NCI-H82 treated with DMSO at 0.1 percent for 48 hours (cell line): ENCODE measurements around the gene CLDN9.

Experiments used
- DNase-seq: peaks from one replicate; lab custom pipeline; 2025; ENCODE audit not compliant: unreplicated experiment; lab: John Stamatoyannopoulos, UW

Gene CLDN9

DNA sequence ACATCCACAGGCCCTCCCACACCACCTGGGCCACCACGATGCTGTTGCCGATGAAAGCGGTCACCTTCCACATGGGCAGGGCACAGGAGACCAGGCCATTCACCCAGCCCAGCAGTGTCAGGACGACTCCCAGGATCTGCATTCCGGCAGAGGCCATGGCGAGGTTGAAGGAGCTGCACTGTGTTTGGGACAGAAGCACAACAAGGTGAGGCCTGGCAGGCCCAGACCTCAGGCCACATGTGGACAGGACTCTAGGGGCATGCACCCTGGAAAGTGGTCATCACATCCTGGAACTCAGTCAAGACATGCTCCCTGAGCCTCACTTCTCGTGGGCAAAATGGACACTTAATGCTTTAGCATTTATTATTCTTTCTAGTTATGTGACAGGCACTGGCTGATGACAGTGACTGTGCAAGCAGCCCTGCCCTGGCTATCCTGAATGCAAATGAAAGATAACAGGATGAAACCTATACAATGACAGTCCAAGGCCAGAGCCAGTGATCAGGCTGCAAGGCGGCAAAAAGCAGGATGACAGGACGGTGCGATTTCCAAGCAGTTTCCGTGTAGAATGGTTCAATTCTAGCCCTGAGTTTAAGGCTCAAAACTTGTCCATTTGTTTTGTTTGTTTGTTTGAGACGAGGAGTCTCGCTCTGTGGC is 3.3 kb downstream of the CLDN9 start:
- no peak for DNase-seq

DNA sequence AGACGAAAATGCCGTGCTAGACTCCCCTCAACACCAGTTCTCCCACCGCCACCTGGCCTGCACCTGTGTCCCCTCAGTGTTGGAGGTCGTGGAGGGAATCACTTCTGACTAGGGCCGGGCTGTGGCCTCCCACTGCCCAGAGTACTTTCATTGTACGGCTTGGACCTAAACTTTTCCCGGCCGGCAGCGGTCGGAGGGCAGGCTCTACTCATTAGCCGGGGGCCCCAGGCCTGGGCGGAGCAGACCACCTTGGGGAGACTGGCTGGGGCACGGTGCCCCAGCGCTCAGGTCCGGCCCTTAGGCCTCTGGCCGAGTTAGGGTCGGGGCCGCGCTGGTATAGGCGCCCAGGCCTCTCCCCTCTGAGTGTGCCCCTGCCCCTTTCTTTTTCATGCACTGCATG is 4.6 kb downstream of the CLDN9 start:
- DNase-seq, result no peak

DNA sequence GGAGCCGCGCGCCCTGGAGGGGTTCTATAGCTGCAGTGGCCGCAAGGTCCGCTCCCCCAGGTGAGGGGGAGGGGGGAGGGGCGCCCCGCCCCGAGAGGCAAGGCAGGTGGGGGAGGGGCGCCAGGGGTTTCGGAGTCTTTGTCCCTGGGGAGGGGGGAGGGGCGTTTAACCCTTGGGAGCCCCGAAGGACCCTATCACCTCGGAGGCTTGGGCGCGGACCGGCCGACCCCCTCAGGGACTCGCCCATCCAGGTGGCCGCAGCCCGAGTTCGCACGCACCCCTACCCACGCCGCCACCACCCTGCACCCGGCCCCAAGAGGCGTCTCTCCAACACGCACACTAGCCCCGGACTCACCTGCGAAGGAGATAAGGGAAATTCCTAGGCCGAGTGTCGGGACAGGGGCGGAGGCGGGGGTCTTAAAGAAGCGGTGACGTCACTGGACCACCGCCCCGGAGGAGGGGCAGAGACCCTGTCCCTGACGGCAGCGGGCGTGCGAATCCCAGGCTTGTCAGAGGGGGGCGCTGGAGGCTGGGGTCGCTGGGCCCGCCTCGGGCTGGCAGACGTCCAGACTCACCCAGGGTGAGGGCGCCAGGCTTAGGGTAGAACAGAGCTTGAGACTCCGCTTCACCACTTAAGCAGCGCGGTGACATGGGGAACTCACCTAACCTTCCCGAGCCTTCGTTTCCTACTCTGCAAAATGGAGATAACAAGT is 5.2 kb downstream of the CLDN9 start, which contains the start of gene CLDN6:
TSS of gene CLDN6 (minus strand) at position 390 of the 713 bp plus-strand sequence. CDS start 2,162 bp downstream, outside the sequence.
- DNase-seq, result peak; percentile 23

DNA sequence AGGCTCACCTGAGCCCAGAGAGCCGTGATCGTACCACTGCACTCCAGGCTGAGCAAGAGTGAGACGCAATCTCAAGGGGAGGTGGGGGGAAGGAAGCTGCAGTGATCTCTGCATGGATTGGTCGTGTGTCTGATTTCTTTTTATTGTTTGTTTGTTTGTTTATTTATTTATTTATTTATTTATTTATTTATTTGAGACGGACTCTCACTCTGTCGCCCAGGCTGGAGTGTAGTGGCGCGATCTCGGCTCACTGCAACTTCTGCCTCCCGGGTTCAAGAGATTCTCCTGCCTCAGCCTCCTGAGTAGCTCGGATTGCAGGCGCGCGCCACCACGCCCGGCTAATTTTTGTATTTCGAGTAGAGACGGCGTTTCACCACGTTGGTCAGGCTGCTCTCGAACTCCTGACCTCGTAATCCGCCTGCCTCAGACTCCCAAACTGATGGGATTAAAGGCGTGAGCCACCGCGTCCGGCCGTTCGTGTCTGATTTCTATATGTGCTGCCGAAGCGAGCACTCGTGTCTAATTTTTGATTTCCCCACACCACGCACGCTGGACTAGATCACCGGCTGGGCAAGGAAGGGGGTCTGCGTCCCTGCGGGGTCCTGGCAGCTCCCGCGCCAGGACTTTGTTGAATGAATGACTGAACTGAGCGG is 7.0 kb downstream of the CLDN9 start:
- DNase-seq, result peak; percentile 49

DNA sequence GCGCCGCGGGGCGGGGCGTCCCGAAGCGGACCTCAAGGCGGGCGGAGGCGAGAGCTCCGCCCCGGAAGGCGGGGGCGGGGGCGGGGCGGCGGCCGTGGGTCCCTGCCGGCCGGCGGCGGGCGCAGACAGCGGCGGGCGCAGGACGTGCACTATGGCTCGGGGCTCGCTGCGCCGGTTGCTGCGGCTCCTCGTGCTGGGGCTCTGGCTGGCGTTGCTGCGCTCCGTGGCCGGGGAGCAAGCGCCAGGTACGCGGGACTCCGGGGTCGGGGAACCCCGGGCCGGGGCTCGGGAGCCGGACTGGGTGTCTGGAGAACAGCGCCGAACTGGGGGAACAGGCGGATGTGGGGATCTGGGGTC is 7.5 kb downstream of the CLDN9 start, which contains the start of gene TNFRSF12A:
TSS of gene TNFRSF12A (plus strand) at position 122 of the 357 bp plus-strand sequence. CDS start at position 152, 30 bp downstream.
- DNase-seq, result no peak

DNA sequence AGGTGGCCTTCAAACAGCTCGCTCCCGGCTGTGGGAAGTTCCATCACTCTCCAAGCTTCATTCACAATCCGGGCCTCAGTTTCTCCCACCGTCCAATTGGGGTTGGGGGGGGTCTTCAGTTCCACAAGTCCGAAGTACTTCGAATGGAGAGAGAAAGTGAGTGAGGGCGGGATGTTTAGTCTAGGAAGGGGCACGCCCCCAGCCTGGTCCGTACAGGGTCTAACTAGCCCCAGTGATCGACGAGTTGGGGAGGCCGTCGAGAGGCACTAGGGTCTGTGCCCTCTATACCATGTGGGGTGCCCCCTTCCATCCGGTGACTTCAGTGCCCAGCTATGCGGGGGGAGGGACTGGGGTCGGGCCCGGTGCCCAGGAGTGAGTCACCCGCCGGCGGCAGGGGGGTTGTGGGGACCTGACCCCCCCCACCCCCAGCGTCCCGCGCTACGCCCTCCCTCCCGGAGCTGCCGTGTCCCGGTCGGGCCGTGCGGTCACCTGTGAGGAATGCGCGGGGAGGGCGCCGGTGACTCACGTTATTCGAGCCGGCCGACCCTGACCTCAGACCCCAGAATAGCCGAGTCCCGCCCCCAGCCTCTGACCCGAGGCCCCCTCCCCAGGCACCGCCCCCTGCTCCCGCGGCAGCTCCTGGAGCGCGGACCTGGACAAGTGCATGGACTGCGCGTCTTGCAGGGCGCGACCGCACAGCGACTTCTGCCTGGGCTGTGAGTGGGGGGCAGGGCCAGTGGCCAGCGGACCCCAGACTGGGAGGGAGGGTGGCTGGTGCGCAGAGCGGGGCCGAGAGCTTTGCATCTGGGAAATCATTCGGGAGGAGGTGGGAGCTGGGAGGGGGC is 8.1 kb downstream of the CLDN9 start:
- no peak for DNase-seq

DNA sequence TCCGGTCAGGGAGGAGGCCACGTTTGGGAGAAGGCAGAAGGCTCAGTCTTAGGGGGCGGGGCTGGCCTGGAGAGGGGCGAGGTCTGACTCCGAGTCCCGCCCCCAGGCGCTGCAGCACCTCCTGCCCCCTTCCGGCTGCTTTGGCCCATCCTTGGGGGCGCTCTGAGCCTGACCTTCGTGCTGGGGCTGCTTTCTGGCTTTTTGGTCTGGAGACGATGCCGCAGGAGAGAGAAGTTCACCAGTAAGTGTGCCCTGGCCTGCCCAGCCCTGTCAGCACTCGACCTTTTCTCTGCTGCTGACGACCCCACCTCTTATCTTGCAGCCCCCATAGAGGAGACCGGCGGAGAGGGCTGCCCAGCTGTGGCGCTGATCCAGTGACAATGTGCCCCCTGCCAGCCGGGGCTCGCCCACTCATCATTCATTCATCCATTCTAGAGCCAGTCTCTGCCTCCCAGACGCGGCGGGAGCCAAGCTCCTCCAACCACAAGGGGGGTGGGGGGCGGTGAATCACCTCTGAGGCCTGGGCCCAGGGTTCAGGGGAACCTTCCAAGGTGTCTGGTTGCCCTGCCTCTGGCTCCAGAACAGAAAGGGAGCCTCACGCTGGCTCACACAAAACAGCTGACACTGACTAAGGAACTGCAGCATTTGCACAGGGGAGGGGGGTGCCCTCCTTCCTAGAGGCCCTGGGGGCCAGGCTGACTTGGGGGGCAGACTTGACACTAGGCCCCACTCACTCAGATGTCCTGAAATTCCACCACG is 8.9 kb downstream of the CLDN9 start:
- DNase-seq, result peak; percentile 47

DNA sequence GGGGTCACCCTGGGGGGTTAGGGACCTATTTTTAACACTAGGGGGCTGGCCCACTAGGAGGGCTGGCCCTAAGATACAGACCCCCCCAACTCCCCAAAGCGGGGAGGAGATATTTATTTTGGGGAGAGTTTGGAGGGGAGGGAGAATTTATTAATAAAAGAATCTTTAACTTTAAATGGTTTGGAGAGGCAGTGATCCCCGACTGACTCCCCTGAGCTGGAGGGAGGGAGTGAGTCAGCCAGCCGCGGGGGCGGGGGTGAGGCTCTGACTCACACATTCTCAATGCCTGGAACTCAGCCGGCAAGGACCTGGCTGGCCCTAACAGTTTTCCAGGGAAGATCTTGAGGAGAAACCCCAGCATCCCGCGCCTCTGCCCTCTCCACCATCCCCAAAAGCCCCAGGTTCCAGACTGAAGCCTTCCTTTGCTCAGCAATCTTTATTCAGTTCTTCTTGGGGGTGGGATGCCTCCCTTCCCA is 9.5 kb downstream of the CLDN9 start:
- DNase-seq, result no peak

DNA sequence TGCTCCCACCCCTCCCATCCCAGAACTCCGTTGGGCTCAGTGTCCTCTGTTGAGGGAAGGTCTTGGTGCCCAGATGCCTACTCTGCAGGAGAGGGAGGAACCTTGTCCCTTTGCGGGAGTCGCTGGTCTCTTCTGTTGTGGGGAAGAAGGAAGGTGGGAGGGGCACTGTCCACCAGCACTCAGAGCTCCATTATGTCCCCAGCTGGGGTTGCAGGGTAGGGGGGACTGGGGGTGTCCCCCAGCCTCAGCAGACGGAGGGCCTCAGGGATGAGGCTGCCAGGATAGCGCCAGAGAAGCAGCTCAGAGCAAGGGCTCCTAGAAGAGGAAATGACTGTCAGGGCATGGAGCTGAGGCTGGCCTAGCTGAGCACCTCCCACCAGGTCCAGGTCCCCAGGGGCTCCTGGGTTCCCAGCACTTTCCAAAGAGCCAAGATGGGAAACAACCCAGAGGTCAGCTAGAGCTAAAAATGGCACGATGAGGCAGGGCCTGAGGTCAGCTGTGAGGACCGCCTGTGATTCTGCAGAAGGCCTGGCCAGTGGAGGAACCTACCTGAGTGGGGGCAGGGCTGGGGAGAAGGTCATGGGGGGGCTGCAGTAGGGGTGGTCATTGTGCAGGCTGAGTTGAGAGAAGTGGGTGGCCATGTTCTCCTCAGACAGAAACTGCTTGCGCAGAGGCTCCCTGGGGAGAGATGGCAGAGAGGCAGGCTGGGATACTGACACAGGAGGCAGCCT is 10.1 kb downstream of the CLDN9 start:
- no peak for DNase-seq

DNA sequence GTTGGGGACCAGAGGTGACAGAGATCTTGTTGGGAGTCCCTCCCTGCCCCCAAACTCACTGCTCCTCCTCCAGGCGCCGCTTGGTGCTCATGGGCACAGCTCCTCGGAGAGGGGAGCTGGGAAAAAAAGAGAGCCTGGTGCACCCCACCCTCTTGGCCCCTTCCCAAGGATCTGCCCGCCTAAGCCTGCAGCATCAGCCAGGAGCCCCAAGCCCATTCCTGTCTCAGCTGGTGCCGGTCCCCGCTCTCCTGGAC is 10.6 kb downstream of the CLDN9 start:
- no peak for DNase-seq

DNA sequence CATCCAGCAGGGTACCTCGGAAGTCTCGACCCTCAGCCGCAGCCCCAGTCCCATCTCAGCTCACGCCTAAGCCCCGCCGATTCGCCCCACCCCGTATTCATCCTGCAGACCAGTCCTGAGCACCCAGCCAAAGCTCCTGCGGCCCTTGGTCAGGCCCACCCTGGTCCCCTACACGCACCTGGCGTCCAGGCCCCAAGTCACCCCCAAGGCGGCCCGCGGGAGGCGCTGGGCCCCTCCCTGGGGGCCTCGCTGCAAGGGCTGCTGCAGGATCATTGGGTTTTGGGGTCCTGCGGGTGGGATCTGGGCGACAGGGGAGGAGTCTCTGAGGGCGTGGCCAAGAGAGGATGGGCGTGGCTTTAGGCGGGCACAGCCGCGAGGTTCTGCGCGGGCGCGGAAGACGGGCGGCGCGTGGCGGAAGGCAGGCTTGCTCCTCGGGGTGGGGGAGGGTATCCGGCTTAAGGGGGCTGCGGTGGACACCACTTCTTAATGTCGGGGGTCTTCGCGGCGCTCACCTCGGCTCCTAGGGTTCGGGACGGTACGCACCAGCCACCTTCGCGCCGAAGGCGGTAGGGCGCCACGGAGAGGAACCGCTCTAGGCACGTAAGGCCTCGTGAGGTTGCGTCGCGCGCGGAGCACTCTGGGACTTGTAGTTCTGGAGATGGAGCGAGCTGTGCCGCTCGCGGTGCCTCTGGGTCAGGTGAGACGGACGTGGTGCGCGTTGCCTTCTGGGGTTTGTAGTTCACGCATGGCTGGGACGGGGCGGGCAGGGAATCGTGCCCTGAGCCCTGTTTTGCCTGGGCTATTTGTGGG is 11.2 kb downstream of the CLDN9 start, which contains the start of the genes HCFC1R1 and THOC6:
TSS of gene HCFC1R1 (minus strand) at position 274 of the 810 bp plus-strand sequence. CDS start at position 273, 1 bp downstream.
TSS of gene THOC6 (plus strand) at position 367 of the 810 bp plus-strand sequence. CDS start at position 659, 292 bp downstream.
- DNase-seq, result peak; percentile 94

DNA sequence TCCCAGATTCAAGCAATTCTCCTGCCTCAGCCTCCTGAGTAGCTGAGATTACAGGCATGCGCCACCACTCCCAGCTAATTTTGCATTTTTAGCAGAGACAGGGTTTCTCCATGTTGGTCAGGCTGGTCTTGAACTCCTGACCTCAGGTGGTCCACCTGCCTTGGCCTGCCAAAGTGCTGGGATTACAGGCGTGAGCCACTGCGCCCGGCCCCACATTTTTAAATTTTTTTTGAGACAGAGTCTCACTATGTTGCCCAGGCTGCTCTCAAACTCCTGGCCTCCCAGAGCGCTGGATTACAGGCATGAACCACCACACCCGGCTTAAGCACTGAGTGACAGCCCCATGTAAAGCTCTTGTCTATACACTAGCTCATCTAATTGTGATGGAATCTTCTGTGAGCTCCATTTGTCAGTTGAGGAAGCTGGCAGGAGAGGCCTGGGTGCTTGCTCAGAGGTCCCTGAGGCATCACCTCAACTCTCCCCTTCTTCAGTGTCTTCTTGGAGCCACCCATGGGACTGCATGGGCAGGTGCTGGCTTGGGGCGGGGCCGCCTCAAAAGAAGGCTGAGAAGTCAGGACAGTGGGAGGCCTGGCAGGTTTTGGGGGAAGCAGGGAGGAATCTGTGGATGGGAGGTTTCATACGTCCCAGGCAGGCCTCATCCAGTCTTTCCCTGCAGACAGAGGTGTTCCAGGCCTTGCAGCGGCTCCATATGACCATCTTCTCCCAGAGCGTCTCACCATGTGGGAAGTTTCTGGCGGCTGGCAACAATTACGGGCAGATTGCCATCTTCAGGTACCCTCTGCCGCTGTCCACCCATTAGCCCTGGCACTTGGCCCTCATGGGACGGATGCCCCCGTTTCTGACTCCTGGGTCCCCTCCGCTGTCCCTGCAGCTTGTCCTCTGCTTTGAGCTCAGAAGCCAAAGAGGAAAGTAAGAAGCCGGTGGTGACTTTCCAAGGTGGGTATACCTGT is 12.6 kb downstream of the CLDN9 start:
- no peak for DNase-seq

DNA sequence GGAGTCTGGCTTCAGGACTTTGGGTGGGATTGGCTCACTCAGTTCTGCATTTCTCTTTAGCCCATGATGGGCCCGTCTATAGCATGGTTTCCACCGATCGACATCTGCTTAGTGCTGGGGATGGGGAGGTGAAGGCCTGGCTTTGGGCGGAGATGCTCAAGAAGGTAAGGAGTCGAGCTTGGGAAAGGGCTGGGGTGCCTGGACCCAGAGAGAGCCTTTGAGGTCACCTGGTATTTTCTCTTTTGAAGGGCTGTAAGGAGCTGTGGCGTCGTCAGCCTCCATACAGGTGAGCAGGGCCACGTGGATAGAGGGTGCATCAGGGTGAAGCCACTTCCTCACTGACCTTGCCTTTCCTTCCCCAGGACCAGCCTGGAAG is 13.3 kb downstream of the CLDN9 start:
- DNase-seq, result no peak

DNA sequence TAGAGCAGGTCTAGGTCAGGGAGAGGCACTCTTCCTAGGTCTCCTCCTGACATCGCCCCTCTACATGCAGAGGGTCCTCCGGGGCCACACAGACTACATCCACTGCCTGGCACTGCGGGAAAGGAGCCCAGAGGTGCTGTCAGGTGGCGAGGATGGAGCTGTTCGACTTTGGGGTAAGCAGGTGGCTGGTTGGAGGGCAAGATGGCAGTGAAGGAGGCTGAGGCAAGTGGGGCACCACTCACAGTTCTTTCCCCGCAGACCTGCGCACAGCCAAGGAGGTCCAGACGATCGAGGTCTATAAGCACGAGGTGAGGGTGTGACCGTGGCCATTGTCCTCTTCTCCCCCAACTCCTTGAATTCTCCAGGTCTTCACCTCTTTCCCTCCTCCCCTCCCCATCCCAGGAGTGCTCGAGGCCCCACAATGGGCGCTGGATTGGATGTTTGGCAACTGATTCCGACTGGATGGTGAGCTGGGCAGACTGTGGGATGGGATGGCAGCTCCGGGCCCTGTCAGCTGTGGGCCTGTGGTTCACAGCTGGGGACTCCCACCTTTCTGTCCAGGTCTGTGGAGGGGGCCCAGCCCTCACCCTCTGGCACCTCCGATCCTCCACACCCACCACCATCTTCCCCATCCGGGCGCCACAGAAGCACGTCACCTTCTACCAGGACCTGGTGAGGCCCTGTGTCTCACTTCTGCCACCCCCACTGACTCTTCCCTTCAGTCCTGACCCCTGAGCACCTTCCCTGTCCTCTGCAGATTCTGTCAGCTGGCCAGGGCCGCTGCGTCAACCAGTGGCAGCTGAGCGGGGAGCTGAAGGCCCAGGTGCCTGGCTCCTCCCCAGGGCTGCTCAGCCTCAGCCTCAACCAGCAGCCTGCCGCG is 14.1 kb downstream of the CLDN9 start:
- DNase-seq, result no peak

DNA sequence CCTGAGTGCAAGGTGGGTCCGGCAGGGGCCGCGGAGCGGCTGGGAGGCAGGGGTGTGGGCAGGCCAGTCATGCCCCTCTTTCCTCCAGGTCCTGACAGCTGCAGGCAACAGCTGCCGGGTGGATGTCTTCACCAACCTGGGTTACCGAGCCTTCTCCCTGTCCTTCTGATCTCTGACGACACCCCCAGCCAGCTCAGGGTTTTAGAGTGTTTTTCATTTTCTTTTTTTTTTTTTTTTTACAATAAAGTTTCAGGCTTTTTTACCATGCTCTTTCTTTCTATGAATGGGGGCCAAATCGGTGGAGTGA is 14.7 kb downstream of the CLDN9 start:
- no peak for DNase-seq

DNA sequence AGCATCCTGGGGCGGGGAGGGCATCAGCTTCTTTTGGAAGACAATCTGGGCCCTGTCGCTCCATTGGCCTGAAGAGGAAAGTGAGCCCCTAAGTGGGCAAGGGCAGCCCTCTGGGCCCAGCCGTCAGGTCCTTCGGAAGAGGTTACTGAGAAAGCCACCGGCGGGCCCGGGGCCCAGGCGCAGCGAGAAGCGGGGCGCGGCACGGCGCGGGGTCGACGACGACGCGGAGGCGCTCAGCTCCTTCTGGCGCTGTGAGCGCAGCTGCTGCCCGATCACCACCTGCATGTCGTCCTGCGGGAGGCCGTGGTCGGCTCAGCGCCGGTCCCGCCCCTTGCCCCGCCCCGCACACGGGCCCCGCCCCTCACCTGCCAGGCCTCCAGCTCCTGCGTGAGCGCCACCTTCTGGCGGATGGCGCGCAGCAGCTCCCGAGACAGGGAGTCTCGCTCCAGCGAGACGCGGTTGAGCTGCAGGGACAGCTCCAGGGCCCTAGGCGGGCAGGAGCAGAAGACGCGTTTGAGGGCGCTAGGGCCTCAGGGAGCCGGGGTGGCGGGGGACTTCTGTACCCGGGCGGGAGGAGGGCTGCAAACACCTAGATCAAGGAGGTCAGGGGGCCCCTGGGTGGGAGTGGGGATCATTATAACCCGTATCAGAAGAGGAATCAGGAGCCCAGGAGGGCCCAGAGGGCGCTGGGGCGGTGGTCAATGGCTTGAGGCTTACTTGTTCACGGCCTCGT is 15.4 kb downstream of the CLDN9 start:
- peak; percentile 66 for DNase-seq
